OCI-LY3 (cell line): ENCODE measurements around the gene TPGS1.

Experiments used
- H2AFZ ChIP-seq: fragments of 200-600, 300-600 bp; shearing (Covaris generic); 2 replicates; pipeline ENCODE4 v1.6.0; 2014; ENCODE audit warnings: antibody characterized with exemption, low read depth, low read length
- H3K27ac ChIP-seq: fragments of 200-600, 300-600 bp; sonication (generic); 2 replicates; pipeline ENCODE4 v1.5.1; 2014; ENCODE audit warnings: mild to moderate bottlenecking, low read length, moderate library complexity, mixed read lengths
- H3K27me3 ChIP-seq: fragments of 200-600, 300-600 bp; sonication (generic); 2 replicates; pipeline ENCODE4 v1.6.1; 2014; ENCODE audit warnings: low read depth, low read length, mixed read lengths
- H3K36me3 ChIP-seq: fragments of 200-600, 300-600 bp; sonication (generic); replicated peaks from 2 replicates; pipeline ENCODE3; 2014; ENCODE audit warnings: low read depth, low read length, mixed read lengths
- H3K4me1 ChIP-seq: fragments of 300-600, 200-600 bp; sonication (generic); 2 replicates; pipeline ENCODE4 v1.6.1; 2014; ENCODE audit warnings: low read length, mixed read lengths
- H3K4me2 ChIP-seq: fragments of 200-600, 300-600 bp; sonication (generic); 2 replicates; pipeline ENCODE4 v1.6.1; 2014; ENCODE audit warnings: low read length, mixed read lengths
- H3K4me3 ChIP-seq: fragments of 300-600, 200-600 bp; sonication (generic); 2 replicates; pipeline ENCODE4 v1.5.1; 2014; ENCODE audit warnings: antibody characterized with exemption, mild to moderate bottlenecking, low read length, moderate library complexity
- H3K79me2 ChIP-seq: fragments of 300-600, 200-600 bp; shearing (Covaris generic); 2 replicates; pipeline ENCODE4 v1.6.1; 2014; ENCODE audit warnings: mild to moderate bottlenecking, low read length, mixed read lengths
- H3K9ac ChIP-seq: fragments of 300-600, 200-600 bp; shearing (Covaris generic); 2 replicates; pipeline ENCODE4 v1.6.0; 2014; ENCODE audit warnings: mild to moderate bottlenecking, low read length, moderate library complexity
- H3K9me3 ChIP-seq: fragments of 200-600, 300-600 bp; shearing (Covaris generic); 2 replicates; pipeline ENCODE4 v1.6.1; 2014; ENCODE audit warnings: low read length, mixed read lengths; ENCODE audit not compliant: insufficient read depth
- H4K20me1 ChIP-seq: fragments of 200-600, 300-600 bp; sonication (generic); 2 replicates; pipeline ENCODE4 v1.6.1; 2016; ENCODE audit warnings: low read length, mixed read lengths; ENCODE audit not compliant: insufficient read depth
- CTCF ChIP-seq: fragments of 200-600, 300-600 bp; sonication (generic); IDR thresholded peaks from 2 replicates; pipeline ENCODE4 v1.5.1; 2014; ENCODE audit warnings: antibody characterized with exemption, low read length, low read depth
- EZH2phosphoT487 ChIP-seq: fragments of 200-600 bp; shearing (Covaris generic); IDR thresholded peaks from 2 replicates; pipeline ENCODE4 v1.6.1; 2018; ENCODE audit warnings: antibody characterized with exemption, mixed run types, low read depth

The TPGS1 gene

GRCh38 chr19:491146-491741 lies 16.1 kb upstream of the TPGS1 start:
- Histone ChIP-seq H3K27ac (no peak overlapping the region), H3K9me3 (no peaks in the 10 kb centered on the region), H3K4me2 (no peak overlapping the region), H3K9ac (no peak overlapping the region), H3K27me3 (no peaks in the 10 kb centered on the region), H2AFZ (no peak overlapping the region), H3K79me2 (no peaks in the 10 kb centered on the region; the same call in 1 of the 2 replicates), H3K36me3 (peaks cover 4% of the 10 kb centered on the region), H4K20me1 (no peaks in the 10 kb centered on the region), H3K4me1 (peaks cover 11% of the 10 kb centered on the region), H3K4me3 (no peak overlapping the region)
- TF ChIP-seq EZH2phosphoT487 (no peak), CTCF (no peak)

DNA sequence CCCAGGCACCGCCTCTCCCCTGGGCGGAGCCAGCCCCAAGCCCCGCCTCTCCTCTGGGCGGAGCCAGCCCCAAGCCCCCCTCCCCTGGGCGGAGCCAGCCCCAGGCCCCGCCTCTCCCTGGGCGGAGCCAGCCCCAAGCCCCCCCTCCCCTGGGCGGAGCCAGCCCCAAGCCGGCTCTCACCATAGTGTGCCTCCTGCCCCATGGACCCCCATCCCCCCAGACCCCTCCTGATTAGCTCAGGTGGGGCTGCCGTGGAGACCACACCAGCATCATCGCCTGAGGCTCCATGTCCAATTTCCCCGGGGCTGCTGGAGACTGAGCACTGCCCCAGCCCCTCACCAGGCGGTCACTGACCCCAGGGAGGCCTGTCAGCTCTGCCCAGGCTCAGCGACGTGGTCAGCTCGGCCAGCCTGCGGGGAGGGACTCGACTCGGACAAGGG lies 15.2 kb upstream of the TPGS1 start:
- no peak overlapping the region for H3K4me2 ChIP-seq
- H3K27ac ChIP-seq: no peak overlapping the region
- peaks cover 4% of the 10 kb centered on the region for H3K36me3 ChIP-seq
- H3K4me3 ChIP-seq: no peak overlapping the region
- no peaks in the 10 kb centered on the region; the same call in 1 of the 2 replicates for H3K79me2 ChIP-seq
- TF ChIP-seq EZH2phosphoT487 (no peak), CTCF (no peak)
- H3K27me3 ChIP-seq: no peaks in the 10 kb centered on the region
- H3K9me3 ChIP-seq: no peaks in the 10 kb centered on the region
- H3K9ac ChIP-seq: no peak overlapping the region
- H2AFZ ChIP-seq: no peak overlapping the region
- H3K4me1 ChIP-seq: peaks cover 11% of the 10 kb centered on the region
- H4K20me1 ChIP-seq: no peaks in the 10 kb centered on the region

DNA sequence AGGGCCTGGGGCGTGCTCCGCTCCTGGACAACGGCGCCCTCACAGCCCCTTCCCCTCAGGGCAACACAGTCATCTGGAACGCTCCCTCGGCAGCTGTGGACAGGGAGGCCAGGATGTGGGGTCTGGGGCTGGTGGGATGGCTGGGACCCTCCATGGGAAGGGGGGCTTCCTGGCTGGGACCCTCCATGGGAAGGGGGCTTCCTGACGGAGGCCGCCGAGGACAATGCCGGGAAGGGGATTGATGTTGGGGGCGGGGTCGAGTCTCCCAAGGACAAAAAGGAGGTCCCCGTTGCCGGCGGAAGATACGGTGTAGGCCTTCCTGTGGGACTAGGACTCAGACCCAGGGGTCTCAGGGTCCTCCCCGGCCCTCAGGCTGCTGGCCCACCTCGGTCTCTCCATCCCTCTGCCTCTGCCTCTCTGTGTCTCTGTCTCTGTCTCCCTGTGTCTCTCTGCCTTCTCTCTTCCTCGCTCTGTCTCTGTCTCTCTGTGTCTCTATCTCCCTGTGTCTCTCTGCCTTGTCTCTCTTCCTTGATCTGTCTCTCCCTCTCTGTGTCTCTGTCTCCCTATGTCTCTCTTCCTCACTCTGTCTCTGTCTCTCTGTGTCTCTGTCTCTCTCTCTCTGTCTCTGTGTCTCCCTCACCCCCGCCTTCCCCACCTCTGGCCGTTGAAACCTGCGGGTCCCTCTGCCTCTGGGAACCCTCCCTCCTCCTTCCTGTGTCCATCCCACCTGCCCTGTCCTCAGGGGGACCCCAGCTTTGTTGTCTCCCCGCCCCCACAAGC lies 13.7 kb upstream of the TPGS1 start:
- H3K4me2 ChIP-seq: no peak overlapping the region
- no peak overlapping the region for H3K9ac ChIP-seq
- H3K27me3 ChIP-seq: no peaks in the 10 kb centered on the region
- peaks cover 7% of the 10 kb centered on the region for H3K4me1 ChIP-seq
- no peak overlapping the region for H3K27ac ChIP-seq
- H3K4me3 ChIP-seq: no peak overlapping the region
- no peaks in the 10 kb centered on the region for H3K79me2 ChIP-seq
- H3K9me3 ChIP-seq: no peaks in the 10 kb centered on the region
- H4K20me1 ChIP-seq: no peaks in the 10 kb centered on the region
- H3K36me3 ChIP-seq: no peaks in the 10 kb centered on the region
- no peak for TF ChIP-seq EZH2phosphoT487
- no peak for TF ChIP-seq CTCF
- no peak overlapping the region for H2AFZ ChIP-seq
